Occipital lobe (tissue), 2 donors: ENCODE data around the gene RAD51B. TPM values are rescaled to one million over a fixed set of nuclear protein-coding genes. Genes with fewer than 3 reads are reported as not detected.

Experiments
- DNase-seq: peaks from one replicate; lab custom pipeline; 2025; lab: John Stamatoyannopoulos, UW
- total RNA-seq: library from RNA; depleted of rRNA; stranded (reverse); fragments of >200 nt; gene quantifications from one replicate; pipeline ENCODE4 v1.2.3, GENCODE V29; 2014

The RAD51B gene
- total RNA-seq, 1 donor from 2014 or later = 9.8 TPM

GRCh38 chr14:68543516-68543915 lies 723.9 kb downstream of the RAD51B start:
- no peak for DNase-seq

- DNase-seq = no peak
These were observed 724.7 kb downstream of the RAD51B start for GRCh38 chr14:68544081-68544892.

GRCh38 chr14:68546839-68547238 lies 727.3 kb downstream of the RAD51B start:
- no peak for DNase-seq

- DNase-seq = peak; percentile 57
These were observed 728.0 kb downstream of the RAD51B start for GRCh38 chr14:68547305-68548193.

GRCh38 chr14:68548194-68549076 lies 728.9 kb downstream of the RAD51B start:
- peak; percentile 77 for DNase-seq

GRCh38 chr14:68550338-68550715 lies 730.7 kb downstream of the RAD51B start:
- no peak for DNase-seq

GRCh38 chr14:68551045-68551683 lies 731.6 kb downstream of the RAD51B start:
- DNase-seq = no peak

- no peak for DNase-seq
These were observed 732.5 kb downstream of the RAD51B start for GRCh38 chr14:68552075-68552474.

- DNase-seq = no peak
These were observed 733.0 kb downstream of the RAD51B start for GRCh38 chr14:68552602-68553001.

GRCh38 chr14:68553311-68553710 lies 733.7 kb downstream of the RAD51B start:
- DNase-seq = no peak

- DNase-seq = no peak
These were observed 734.7 kb downstream of the RAD51B start for GRCh38 chr14:68554231-68554630.

GRCh38 chr14:68556253-68556652 lies 736.7 kb downstream of the RAD51B start:
- DNase-seq = no peak

- DNase-seq = no peak
These were observed 738.1 kb downstream of the RAD51B start for GRCh38 chr14:68557648-68558047.

- no peak for DNase-seq
These were observed 738.5 kb downstream of the RAD51B start for GRCh38 chr14:68558096-68558495.

- no peak for DNase-seq
These were observed 740.4 kb downstream of the RAD51B start for GRCh38 chr14:68559949-68560348.

GRCh38 chr14:68561531-68562007 lies 742.0 kb downstream of the RAD51B start:
- DNase-seq = no peak

- DNase-seq = no peak
These were observed 743.3 kb downstream of the RAD51B start for GRCh38 chr14:68562911-68563250.

- no peak for DNase-seq
These were observed 743.9 kb downstream of the RAD51B start for GRCh38 chr14:68563251-68564131.

- no peak for DNase-seq
These were observed 744.7 kb downstream of the RAD51B start for GRCh38 chr14:68564191-68564825.
